Uterus (tissue), 2 donors: Measurements from ENCODE around the gene PCIF1.
A peak's percentile ranks its signal among the peaks of the same experiment; 100 is the strongest.

Experiments
- POLR2A ChIP-seq, 2 donors: fragments of 450-650 bp; IDR thresholded peaks; one replicate each; pipeline ENCODE4 v1.6.1; 2016; ENCODE audit warnings: antibody characterized with exemption in 2 of 2, mild to moderate bottlenecking in 1 of 2, moderate library complexity in 1 of 2
- TF ChIP-seq, protein P1 (sequence below), 4 experiments: fragments of 200-600 bp in 2 of 4; fragments of 450-650 bp in 2 of 4; sonication (generic) in 2 of 4; IDR thresholded peaks; one replicate each; pipeline ENCODE4 v1.5.1; 2016 to 2019; ENCODE audit warnings: antibody characterized with exemption in 4 of 4, mild to moderate bottlenecking in 2 of 4, moderate library complexity in 1 of 4

DNA sequence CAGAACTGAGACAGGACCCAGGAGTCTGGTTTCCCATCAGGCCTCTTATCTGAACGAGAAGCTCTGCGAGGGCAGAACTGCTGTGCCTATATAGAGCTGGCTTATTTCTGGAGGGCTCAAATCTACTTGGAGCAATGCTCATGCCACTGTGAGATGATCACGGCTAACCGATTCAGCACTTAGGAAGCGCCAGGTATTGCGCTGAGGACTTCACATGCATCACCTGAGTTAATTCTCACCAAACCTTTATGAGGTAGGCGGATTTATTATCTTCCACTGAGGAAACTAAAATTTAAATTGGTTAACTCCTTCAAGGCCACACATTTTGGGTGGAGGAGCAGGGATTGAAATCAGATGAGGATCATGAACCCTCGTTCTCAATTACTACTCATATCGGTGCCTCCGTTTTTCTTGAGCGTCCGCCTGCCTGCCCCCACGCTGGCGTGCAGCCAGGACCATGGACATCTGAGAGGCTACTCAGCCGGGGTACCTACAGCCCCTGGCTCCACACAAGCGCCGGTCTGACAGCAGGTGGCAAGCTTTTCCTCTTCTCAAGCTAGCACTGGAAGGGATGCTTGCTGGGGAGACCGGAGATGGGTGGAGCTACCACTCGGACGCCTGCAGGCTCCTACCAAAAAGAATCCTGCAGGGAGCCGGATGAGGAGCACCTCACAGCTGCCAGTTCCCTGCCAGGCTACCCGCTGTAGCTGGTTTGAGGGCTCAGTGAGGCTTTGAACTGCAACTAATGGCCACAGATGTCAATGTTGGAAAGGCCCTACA lies 1.0 kb upstream of the PCIF1 start:
- TF ChIP-seq, protein P1, sequence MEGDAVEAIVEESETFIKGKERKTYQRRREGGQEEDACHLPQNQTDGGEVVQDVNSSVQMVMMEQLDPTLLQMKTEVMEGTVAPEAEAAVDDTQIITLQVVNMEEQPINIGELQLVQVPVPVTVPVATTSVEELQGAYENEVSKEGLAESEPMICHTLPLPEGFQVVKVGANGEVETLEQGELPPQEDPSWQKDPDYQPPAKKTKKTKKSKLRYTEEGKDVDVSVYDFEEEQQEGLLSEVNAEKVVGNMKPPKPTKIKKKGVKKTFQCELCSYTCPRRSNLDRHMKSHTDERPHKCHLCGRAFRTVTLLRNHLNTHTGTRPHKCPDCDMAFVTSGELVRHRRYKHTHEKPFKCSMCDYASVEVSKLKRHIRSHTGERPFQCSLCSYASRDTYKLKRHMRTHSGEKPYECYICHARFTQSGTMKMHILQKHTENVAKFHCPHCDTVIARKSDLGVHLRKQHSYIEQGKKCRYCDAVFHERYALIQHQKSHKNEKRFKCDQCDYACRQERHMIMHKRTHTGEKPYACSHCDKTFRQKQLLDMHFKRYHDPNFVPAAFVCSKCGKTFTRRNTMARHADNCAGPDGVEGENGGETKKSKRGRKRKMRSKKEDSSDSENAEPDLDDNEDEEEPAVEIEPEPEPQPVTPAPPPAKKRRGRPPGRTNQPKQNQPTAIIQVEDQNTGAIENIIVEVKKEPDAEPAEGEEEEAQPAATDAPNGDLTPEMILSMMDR (IDR thresholded peaks at IDR 0.05), result peak in 3 of 4 experiments; percentile 10 to 29 (median 23)
- TF ChIP-seq POLR2A (IDR thresholded peaks at IDR 0.05), result peak in 1 of 2 donors; percentile 22
